ENCODE data around the gene TUSC2.
A peak's percentile ranks its signal among the peaks of the same experiment; 100 is the strongest.

The TUSC2 gene, protein sequence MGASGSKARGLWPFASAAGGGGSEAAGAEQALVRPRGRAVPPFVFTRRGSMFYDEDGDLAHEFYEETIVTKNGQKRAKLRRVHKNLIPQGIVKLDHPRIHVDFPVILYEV

DNA sequence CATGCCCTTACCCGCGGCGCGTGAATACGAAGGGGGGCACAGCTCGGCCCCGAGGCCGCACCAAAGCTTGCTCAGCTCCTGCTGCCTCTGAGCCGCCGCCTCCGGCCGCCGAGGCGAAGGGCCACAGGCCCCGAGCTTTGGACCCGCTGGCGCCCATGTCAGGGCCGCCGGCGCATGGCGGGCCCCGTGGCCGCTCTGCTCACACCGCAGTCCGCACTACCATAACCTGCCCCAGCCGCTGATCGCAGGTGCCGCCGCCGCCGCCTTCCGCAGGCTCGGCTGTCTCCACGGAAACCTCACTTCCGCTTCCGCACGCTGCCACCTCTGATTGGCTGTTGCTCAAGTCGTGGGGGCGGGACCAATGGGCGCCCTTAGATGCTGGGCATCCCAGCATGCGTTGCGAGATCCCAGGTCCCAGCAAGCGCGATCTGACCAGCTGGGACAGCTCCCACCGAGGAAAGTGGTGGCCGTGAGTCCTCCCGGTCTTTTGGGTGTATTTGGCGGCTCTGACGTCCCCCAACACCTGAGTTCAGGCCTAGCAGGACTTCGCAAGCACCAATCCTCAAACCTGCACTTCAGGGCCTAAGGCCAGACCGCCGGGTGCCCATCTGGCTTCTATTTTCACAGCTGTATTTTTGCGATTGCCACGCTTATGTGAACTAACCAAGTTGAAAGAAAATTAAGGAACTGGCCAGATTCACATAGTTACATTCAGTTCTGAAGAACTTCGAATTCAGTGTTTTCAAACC lies at the start of gene TUSC2:
Gene TUSC2, minus strand, starts transcription at position 281 of the 749 bp plus-strand sequence. Its CDS starts 124 bp downstream, at position 157.
- peak; percentile 81 to 88 for DNase-seq (ENCODE audit: low read depth in 2 of 2)

DNA sequence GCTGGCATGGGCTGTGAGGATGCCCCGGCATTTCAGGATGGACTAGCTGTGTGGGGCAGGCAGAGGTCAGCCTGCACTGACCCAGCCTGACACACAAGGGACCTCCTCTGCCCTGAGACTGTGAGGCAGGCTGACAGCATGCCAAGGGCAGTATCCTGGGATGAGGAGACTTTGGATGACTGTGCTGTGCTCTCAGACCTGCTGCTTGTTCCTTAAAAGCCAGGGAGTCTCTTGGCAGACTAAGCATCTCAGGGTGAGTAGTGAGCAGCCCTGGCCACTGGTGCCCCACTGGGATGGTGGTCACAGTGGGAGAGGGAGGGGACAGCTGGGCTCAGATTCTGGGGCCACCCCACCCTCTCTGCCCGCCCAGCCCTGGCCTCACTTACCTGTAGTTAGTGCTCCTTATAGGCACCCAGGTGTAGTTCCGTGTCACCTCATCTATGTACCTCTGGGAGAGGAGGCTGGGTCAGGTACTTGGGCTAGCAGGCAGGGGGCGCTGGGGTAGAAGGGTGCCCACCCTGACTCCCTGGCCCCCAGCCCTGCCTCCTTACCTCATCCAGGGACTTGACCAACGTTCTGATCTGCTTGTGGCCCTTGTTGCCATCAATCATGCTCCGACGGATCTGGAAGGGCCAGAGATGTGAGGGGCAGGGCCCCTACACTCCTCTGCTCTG lies 47.4 kb upstream of the TUSC2 start:
- DNase-seq (ENCODE audit: low read depth in 2 of 2): no peak

DNA sequence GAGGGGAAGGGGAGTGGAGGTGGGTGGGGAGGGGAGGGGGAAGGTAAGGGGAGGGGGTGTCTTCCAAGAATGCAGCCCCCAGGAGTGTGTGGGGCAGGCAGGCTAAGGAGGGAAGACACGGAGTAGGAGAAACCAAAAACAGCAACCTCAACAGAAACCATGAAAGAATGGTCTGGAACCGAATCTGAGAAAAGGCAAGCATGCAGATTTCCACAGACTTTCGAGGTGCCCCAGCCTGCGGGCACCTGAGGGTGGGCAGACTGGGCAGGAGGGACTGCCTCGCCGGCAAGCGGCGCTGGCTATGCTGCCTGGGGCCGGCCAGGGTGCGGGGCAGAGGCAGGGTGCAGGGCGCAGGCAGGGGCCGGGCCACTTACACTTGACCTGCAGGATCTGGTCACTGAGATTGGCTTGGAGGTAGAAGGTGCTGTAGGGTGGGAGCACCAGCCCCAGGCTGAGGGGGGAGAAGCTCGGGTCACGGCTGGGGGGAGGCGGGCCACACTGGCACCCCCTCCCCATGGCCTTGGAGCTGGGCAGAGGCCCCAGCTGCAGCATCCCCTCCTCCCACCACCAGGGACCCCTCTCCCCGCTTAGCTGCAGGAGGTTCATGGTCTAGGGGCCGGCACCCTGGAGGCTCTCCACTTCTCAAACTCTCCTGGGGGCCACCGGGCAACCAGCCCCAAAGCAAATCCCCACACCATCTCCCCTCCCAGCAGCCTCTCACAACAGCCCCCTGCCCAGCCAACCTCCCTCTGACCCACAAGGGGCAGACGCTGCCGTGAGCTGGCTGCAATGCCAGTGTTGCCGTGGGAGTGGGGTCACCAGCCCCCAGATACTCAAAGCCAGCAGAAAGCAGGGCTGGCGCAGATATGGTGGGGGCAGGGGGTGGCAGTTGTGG lies 46.6 kb upstream of the TUSC2 start:
- no peak for DNase-seq (ENCODE audit: low read depth in 2 of 2)

DNA sequence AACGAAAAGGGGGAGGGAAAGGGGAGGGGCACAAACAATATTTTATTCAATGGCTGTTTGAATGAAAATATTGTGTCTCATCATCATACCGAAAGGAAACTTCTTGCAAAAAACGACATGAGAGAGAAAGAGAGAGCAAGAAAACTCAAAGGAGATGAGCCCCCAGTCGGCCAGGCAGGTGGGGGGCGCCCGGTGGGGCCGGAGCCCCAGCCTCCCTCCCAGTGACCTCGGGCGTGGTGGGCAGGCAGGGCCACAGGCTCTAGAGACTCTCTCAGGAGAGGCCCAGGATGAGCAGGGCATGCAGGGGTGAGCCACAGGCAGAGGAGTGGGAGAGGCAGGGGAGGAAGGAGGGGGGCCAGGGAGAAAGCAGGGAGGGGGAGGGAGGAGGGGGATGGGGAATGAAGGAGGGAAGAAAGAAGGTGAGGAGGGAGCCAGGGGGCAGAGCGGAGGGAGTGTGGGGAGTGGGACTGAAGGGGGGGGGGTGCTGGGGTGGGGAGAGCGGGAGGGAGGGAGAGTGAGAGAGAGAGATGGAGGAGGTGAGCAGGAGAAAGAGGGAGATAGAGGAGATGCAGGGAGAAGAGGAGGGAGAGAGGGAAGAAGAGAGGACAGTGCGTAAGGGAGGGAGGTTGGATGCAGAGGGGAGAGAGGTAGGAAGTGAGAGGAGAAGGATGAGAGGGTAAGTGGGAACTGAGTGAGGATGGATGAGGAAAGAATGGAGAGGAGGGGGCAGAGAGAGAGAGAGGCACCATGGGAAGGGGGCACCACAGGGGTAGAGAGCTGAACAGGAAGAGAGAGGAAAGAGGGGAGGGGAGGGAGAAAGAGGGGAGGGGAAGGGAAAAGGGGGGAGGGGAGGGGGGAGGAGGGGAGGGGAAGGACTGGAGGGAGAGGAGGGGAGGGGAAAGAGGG lies 45.4 kb upstream of the TUSC2 start:
- DNase-seq (ENCODE audit: low read depth in 2 of 2): no peak

DNA sequence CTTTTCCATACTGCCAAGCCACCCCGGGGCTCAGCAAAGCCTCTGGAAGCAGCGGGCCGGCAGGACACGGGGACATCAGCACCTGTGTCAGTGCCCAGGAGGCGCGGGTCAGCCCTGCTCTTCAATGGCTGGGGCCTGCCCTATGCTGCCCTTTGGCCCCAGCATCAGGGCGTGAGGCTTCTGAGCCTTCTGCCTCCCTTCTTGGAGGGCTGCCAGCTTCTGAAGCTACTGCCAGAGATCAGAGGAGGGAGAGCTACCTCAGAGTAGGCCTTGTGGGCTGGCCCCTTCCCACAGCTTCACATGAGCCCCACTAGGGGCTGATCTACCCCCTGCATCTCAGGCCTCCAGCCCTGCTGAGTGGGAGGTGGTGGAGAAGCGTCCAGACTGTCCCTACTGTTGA lies 44.3 kb upstream of the TUSC2 start:
- DNase-seq (ENCODE audit: low read depth in 2 of 2): no peak

DNA sequence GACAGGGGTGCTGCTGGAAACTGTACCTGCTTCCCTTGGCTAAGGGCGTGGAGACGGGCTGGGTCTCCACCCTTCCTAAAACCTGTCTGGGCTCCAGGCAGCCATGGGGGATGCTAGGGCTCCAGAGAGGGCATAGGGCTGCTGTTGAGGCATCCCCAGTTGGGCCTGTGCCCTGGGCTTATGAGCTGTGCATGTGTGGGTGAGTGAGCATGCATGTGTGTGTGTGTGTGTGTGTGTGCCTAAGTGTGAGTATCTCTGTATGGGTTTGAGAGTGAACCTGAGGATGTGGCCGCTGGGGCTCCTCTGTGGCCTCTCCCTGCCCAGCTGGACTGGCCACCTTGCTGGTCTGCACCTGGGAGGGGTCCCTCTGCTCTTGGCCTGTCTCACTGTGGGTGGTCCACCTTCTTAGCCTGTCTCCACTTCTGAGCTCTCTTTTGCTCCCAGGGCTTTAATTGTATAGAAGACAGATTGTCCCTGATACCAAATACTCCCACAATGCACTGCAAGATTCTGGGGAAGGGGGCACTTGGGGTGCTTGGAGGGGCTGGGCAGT lies 43.2 kb upstream of the TUSC2 start:
- no peak for DNase-seq (ENCODE audit: low read depth in 2 of 2)

DNA sequence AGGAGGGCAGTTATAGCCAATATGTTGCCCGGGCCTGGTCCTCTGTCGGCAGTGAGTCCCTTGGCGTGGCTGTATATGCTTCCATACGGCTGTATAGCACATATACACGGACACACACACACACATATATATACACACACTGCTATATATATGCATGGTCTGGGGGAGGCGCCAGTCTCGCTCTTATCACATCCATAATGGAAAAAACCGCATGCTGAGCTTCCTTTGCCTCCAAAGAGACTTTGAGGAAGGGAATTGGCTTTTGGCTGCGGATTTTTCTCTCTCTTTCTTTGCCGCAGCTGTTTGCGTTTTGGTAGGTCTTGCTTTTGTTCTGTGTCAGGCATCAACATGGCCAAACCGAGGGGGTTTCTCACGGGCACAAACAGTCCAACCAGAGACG lies 42.6 kb upstream of the TUSC2 start:
- DNase-seq (ENCODE audit: low read depth in 2 of 2): no peak

DNA sequence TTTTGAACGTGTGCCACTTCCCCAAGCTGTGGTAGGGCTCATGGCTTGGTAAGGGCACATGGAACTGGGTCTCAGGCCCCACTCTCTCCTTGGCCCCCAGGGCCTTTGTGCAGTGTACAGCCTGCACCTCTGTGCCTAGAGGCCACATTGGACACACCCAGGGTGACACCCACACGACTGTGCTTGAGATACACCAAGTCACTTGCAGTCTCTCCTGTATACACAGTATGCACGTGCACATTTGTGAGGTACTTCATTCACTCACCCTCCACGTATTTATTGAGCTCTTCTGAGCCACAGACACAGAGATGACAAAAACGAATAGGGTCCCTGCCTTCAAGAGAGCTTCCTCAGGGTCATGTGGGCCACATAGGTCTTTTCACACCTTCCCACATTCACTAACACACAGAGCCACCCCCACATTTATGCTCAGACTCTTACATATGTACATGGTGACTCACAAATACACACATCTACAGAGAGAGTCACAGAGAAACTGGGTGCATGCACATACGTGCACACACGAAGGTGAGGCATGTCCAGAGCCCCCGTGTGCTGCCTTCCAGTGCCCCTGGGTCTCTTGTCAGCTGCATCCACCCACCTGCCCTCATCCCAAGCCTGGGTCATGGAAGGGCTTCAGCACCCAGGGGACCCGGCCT lies 41.1 kb upstream of the TUSC2 start:
- no peak for DNase-seq (ENCODE audit: low read depth in 2 of 2)

GRCh38 chr3:50365842-50366220 lies 37.8 kb upstream of the TUSC2 start:
- no peak for DNase-seq (ENCODE audit: low read depth in 2 of 2)

GRCh38 chr3:50365080-50365841 lies 37.2 kb upstream of the TUSC2 start:
- peak; percentile 82 to 89 for DNase-seq (ENCODE audit: low read depth in 2 of 2)

DNA sequence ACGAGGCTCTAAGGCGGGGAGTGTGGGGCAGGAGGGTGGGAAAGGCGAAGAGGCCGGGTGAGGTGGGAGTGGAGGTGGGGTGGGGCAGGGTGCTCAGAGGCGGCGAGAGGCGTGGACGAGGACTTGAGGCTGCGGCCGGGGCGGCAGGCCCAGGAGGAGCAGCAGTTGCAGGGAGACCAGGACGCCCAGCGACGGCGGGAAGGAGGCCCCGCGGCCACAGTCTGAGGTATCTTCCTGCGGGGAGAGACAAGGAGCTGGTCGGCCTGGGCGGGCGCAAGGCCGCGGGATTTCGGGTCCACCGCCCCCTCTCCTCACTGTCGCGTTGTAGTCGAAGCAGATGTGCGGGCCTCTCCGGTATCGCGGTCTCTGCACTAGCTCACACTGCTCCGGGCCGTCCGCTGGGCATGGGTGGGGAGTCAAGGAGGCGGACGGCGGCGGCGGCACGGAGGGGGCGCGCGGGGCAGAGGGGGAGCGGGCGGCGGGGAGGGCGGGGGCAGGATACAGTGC lies 36.6 kb upstream of the TUSC2 start:
- no peak for DNase-seq (ENCODE audit: low read depth in 2 of 2)

DNA sequence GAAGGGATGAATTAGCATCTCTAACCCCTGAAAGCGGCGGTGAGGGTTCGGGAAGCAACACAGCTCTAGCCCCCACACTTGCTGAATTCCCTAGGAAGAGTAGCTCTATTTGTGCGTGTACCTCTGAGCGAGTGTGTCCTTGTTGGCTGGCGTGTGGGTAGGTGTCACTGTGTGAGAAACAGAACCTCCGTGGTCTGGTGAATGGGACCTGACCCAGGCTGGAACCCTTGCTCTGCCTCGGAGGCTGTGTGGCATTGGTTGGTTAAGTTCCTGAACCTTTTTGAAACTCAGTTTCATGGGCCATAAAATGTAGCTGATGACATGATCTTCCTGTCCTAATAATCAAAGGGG lies 31.7 kb upstream of the TUSC2 start:
- DNase-seq (ENCODE audit: low read depth in 2 of 2): no peak

DNA sequence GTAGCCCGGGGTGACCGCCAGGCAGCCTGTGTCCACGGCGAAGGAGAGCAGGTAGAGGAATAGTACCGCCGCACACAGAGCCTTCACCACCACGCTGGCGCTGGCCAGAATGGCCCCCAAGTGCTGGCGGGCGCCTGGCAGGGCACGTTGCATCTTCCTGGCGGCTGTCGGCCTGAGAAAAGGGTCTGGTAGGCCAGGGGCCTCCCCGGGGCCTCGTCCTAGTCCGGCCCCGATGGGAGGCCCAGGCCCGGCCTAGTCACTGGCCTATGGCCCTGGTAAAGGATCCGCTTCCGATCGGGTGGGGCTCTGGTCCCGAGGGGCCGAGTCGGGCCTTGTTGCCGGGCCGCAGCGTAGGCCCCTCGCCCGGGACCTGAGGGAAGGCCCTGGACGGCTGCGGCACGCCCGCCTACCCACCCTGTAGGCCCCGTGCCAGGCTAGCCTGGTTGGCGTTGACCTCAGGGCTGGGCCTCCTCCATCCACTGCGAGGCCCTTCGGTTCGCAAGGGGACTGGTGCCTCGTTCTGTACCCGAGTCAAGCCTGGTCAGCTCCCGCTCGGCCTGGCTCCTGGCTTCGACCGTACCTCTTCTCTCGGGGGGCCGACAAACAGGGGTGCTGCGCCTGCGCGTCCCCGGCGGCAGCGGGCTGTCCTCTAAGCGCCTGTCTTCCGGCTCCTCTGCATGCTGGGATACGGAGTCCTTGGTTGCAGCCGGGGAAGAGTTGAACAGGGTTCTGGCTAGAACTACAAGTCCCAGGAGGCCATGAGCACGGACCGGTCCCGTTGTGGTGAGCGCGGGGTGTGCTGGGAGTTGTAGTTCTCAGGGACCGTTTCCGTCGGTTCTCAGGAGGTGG lies 31.1 kb upstream of the TUSC2 start, which contains the start of gene TMEM115:
Gene TMEM115, minus strand, starts transcription at position 611 of the 849 bp plus-strand sequence. Its CDS starts 458 bp downstream, at position 153.
- DNase-seq (ENCODE audit: low read depth in 2 of 2): peak; percentile 87 to 95

DNA sequence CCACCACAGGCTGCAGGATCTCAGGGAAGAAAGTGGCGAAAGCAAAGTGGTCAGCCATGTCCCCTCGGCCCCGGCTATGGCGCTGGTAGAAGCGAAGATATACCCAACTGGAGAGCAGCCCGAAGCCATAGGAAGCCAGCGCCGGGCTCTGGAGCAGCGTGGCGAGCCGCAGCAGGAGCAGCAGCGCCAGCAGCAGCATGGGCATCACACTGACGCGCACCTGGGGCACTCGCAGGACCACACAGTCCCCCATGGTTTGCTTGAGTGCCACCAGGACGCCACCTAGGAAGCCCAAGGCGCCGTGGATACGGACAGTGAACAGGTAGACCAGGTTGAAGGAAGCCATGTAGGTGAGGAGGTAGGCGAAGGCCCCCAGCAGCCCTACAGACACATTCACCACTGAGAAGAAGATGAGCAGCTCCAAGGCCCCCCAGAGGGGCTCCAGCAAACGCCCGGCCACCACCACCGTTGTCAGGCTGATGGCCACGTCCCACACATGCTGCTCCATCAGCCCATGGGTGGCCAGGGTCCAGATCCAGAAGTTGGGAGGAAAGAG lies 30.4 kb upstream of the TUSC2 start:
- no peak for DNase-seq (ENCODE audit: low read depth in 2 of 2)

DNA sequence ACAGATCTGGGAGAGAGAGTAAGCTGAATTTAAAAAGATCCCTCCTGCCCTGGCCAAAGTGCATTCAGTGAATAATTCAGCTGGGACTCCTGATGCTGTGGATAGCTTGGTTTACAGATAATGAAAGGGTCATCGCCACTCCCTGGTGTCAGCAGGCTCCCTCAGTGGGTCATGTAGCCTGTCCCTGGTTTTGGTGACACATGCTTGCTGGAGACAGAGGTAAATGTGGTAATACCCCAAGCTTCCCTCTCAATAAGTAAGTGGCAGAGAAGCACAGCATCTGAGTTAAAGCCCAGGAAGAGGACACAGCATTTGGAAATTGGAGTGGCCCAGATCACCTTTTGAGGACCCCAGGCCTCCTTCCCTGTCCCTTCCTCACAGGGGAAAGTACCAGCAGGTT lies 29.5 kb upstream of the TUSC2 start:
- DNase-seq (ENCODE audit: low read depth in 2 of 2): no peak

- no peak for DNase-seq (ENCODE audit: low read depth in 2 of 2)
Observed at GRCh38 chr3:50356553-50356952, 28.5 kb upstream of the TUSC2 start.

DNA sequence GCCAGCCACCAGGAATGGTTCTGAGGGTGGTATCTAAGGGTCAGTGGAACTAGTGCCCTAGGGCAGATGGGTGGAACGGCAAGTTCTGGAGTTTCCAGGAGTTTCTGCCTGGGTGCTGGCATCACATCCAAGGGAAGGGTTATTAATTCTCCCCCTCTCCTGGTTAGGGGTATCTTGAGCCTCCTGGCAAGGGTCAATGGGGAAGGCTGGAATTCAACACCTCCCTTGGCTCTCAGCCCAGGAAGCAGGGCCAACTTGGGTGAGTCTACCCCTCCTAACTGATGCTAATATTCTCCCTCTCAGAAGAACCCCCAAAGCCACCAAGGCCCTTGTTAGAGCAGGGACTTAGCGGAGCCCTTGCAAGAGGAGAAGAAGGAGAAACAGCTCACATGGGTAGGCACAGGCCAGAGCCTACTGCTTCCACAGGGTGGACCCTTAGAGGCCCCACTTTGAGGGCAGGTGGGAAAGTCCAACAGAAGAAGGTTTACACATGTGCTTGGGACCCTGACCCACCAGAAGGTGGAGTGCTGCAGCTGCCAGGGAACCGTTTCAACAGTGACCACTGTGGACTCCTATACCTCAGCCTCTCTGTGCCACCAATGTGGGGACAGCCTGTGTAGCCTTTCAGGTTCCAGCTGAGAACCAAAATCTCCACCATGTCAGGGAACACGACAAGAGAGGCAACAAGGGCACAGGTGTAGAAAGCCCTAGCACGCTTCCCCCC lies 28.0 kb upstream of the TUSC2 start:
- DNase-seq (ENCODE audit: low read depth in 2 of 2): no peak

Data from stimulated activated CD8-positive, alpha-beta memory T cell treated with anti-CD3 and anti-CD28 coated beads, Interleukin-15, amount 100 ng/mL, for 4 hours (primary cell).